Adipose tissue (tissue), 3 donors: ENCODE measurements around the gene KRT35. TPM values are rescaled to one million over a fixed set of nuclear protein-coding genes. Genes with fewer than 3 reads are reported as not detected.

Source experiments
- H3K27ac ChIP-seq: one replicate; pipeline ENCODE4 v1.5.1; 2013; ENCODE audit warnings: low read depth, low read length
- WGBS, 3 donors: extraction: QIAGEN DNeasy Blood & Tissue Kit; methylation state at CpG; one replicate each; pipeline ENCODE4 v1.1.7; 2013; 5-methylcytosine and 5-hydroxymethylcytosine counted together
- polyA plus RNA-seq, 3 donors: library from polyadenylated mRNA; stranded (reverse); fragments of 200-250 nt; gene quantifications; one replicate each; pipeline ENCODE4 v1.2.3, GENCODE V29; 2013
- donor health status: healthy with polysubstance abuse.
- donor health status: Bipolar disorder and iron deficiency.
- donor health status: healthy.

KRT35 gene
- not detected for polyA plus RNA-seq

DNA sequence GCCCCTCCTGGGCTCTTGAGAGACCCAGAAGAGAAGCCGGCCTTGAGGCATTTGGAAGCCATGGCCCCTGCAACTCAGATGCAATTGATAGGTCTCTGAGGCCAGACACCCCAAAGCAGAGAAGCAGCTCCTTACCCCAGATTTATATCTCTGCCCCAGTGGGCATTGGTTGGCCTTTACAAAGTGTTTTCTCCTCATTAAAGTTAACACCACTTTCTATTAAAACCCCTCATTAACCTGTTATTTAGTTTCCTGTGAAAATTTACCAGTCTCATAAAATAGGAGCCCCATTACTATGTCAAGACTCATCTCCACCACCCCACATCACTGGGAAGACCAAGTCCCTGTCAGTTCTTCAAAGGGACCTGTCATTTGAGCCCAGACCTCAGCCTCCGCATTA, at the start of gene KRT35:
Gene KRT35 (minus strand): TSS at position 116 of the 400 bp plus-strand sequence. CDS start 54 bp downstream, at position 62.
- 89 to 92% (median 91%) methylated on average over 2 of the region's 2 CpGs for WGBS, 3 donors
- no peak within 1 kb of the TSS for H3K27ac ChIP-seq

DNA sequence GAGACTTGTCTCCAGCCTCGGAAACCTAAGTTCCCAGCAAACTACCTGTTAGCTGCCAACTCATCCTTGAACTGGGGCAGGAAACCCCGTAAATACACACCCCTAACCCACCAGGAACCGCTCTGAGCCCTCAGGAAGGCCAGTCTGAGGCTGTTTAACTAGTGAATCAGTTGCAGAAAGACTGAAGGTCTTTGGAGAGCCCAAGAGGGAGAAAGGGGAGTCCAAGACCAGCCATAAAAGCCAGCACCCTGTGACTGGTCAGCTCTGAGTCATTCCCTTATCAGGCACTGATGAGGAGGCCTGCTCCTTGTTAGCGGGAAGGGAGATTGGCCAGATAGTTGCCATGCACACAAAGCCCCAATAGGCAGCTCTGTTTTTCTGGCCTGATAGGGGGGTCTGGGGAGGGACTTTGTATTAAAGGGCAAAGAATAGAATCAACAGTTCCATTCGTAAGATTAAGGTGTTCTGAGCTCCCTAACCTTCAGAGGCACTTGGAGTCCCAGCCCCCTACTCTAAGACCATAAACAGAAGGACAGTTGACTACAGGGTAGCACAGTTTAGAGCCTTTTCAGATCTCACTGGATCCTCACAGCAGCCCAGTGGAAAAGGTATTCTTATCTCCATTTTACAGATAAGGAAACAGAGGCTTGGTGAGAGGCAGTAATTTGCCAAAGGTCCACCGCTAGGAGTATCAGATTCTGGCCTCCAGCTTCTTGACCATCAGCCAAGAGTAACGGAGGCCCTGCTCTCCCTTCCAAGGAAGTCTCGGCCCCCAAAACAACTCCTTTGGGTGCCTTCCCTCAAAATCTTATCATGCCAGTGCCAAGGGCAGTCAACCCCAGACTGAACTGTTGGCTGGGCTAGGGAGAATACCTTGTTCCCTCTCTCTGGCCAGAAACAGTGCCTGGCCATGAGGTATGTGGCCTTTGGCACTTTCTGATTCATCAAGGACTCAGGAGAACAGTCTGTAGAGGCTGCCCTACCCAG, 49.4 kb upstream of the KRT35 start:
- H3K27ac ChIP-seq: no peak overlapping the region
- WGBS, 3 donors: 64 to 76% (median 69%) methylated on average over 8 of the region's 8 CpGs

DNA sequence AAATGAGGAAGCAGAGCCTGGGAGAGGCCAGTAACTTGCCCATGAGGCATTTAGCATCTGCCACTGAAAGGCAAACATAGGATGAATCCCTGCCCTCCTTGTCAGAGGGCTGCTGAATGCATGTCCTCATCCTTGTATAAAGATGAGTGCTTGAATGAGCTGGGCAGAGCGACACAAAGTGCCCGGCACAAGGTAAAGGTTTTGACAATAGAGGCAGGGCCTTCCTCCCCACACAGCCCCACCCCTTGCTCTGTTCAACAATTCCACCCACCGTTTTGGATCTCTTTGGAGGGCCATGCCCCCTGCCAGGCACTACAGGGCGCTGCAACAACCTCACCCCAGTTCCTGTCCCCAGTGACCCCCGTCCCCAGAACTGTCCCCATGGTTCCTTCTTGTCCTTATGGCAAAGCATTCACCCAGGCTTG, 48.6 kb upstream of the KRT35 start:
- no peak overlapping the region for H3K27ac ChIP-seq
- WGBS, 3 donors: 66 to 89% (median 73%) methylated on average over 5 of the region's 5 CpGs

DNA sequence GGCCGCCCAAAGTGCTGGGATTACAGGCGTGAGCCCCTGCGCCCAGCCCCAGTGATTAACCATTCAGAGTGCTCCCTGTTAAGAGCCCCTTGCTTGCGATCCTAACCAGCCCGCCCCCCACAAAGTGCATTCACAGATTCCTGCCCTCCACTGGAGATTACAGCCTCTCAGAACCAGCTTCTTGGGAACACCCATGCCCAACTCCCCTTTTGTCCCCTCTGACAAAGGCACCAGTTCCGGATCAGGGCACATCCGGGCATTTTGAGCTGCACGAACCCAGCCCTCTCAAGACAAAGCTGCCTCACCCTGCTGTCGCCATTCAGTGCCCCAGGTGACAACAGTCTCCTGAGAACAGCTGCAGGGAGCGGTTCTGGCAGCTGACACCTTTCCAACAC, 48.0 kb upstream of the KRT35 start:
- 56 to 83% (median 56%) methylated on average over 10 of the region's 10 CpGs for WGBS, 3 donors
- H3K27ac ChIP-seq: no peak overlapping the region

DNA sequence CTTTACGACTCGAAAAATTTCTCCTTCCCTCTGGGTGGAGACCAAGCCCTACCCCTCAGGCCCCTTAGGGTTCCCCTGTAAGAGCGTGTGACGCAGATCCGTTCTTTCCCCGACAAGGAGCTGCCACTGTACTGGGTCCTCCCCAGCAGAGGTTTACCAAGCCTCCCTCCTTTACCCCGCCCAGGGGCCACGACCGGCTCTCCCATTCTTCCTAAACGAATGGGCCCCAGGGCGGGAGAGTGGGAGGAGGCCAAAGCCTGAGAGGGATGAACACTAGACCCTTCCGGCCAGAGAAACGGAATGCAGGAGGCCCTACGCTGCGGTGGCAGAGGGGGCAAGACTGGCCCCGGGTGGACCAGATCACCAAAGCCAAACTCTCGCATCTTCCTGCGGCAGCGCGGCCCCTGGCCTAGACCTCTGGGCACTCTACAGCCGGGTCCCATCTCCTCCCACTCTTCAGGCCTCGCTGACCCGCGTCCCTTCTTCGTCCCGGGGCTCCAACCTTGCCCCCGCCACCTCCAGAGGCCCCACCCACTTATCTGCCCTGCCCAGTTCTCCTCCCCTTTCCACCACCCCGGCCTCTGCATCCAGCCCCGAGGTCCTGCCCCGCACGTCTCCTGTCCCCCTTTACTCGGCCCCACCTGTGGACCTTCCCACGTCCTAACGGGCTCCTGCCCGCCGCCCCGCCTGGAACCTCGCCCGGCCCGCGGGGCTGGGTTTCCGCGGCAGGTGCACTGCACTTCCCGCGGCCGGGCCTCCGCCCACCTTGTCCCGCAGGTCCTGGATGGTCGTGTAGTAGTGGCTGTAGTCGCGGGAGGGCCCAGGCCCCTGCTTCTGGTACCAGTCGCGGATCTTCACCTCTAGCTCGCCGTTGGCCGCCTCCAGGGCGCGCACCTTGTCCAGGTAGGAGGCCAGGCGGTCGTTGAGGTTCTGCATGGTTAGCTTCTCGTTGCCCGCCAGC, 46.4 kb upstream of the KRT35 start:
- H3K27ac ChIP-seq: no peak overlapping the region
- 7 to 12% (median 10%) methylated on average over 56 to 62 of the region's 62 CpGs for WGBS, 3 donors

DNA sequence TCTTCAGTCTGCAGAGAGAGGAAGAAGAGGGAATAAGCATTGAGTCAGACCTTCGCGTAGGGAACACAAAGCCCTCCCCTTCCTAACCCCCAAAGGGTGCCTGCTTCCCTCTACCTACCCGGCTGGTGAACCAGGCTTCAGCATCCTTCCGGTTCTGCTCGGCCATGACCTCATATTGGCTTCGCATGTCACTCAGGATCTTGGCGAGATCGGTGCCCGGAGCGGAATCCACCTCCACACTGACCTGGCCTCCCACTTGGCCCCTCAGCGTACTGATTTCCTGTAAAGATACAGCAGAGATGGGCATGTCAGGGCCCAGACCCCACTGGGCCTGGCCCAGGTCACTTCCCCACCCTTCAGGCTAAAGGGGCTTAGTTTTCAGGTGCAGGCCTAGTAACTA, 43.3 kb upstream of the KRT35 start:
- 83 to 89% (median 86%) methylated on average over 11 of the region's 11 CpGs for WGBS, 3 donors
- no peak overlapping the region for H3K27ac ChIP-seq

DNA sequence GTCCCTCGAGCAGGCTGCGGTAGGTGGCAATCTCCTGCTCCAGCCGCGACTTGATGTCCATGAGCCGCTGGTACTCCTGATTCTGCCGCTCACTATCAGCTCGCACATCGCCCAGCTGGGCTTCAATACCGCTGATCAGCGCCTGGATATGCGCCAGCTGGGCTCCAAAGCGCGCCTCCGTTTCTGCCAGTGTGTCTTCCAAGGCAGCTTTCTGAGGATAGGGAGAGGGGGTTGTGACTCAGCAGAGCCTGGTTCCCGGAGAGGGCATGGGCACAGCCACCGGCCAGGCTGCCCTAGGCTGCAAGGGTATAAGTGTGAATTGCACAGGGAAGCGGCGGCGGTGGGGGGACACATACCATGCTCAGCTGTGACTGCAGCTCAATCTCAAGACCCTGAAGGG, 42.8 kb upstream of the KRT35 start:
- 73 to 82% (median 80%) methylated on average over 19 of the region's 19 CpGs for WGBS, 3 donors
- H3K27ac ChIP-seq: no peak overlapping the region

DNA sequence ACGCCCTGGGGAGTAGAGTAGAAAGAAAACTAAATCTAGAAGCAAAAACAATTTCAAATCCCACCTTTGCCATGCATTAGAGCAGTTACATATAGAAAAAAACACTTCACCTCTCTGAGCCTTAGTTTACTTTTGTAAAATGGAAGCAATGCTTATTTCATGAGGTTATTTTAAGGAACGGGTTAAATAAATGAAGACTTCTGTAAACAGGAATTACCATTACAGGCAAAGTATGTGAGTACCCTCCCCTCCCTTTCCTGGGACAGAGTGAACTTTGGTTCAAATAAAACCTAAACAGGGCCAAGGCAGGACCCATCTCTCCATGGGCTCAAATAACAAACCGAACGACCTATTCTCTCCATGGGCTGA, 42.3 kb upstream of the KRT35 start:
- WGBS, 3 donors: 60 to 83% (median 68%) methylated on average over 4 of the region's 4 CpGs

DNA sequence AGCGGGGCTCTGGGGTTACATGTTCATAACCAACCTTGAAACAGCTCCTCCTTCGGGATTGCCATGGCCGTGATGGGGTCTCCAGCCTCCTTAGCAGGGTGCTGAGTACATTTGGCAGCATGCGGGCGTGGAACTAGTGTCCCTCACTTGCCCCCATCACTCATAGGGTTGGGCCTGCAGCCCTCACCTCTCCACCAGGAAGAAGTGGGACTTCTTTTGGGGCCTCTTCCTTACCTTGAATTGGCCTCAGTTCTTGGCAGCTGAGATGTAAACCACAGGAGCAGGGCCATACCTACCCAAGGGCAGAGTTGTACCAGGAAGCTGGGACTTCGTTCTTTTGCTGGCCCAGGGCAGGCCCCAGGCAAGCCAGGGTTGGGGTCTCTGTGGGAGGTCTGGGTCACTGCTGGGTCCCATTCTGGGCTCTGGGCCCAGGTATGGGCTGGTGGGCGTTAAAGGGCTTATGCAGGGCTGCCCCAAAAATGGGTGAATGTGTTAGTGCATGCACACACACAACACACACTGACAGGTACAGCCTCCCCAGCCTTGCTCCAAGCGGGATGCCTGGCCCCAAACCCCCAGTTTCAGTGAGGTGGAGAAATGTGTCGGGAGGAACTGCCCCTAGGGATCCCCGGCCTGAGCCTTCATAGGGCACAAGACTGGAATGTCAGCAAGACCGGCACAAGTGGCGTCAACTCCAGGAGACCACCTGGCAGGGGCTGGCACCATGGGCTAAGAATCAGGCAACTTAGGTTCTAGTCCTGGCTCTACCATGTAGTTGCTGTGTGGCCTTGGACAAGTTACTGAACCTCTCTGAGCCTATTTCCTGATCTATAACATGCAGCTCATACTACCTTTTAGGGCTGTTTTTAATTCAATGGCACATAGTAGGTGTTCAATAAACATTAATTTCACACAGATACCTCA, 41.6 kb upstream of the KRT35 start:
- 84 to 86% (median 84%) methylated on average over 12 of the region's 12 CpGs for WGBS, 3 donors
- no peak overlapping the region for H3K27ac ChIP-seq

More for the DNA sequence above, 42.3 kb upstream of the KRT35 start:
- no peak overlapping the region for H3K27ac ChIP-seq

DNA sequence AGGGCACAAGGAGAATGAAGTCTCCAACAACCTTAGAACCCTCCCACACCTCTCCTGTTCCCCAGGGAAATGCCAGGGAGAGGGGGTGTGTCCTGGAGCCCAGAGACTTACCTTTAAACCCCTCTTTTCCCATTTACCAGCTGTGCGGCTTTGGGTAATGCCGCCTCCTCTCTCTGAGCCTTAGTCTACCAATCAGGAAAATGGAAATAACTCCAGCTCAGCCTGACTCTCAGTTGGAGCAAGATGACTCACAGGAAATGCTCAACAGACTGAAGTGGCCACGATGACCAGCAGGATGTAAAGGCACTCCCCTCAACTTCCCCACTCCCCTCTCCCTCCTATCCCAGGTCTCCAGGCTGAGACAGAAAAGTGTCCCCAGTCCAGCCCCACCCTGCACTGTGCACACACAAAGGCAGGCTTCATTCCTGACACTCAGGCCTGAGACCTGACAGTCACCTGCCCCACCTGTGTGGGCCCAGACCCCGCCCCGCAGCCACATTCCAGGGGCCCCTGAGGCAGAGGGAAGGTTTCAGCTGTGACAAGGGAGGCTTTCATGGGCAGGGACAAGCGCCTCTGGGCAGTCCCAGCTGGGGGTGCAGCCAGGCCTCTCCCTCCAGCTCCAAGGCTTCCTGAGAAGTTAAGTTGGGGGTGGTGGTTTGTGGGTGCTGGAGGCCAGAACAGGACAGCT, 40.8 kb upstream of the KRT35 start:
- WGBS, 3 donors: 67 to 74% (median 67%) methylated on average over 6 of the region's 6 CpGs
- no peak overlapping the region for H3K27ac ChIP-seq

DNA sequence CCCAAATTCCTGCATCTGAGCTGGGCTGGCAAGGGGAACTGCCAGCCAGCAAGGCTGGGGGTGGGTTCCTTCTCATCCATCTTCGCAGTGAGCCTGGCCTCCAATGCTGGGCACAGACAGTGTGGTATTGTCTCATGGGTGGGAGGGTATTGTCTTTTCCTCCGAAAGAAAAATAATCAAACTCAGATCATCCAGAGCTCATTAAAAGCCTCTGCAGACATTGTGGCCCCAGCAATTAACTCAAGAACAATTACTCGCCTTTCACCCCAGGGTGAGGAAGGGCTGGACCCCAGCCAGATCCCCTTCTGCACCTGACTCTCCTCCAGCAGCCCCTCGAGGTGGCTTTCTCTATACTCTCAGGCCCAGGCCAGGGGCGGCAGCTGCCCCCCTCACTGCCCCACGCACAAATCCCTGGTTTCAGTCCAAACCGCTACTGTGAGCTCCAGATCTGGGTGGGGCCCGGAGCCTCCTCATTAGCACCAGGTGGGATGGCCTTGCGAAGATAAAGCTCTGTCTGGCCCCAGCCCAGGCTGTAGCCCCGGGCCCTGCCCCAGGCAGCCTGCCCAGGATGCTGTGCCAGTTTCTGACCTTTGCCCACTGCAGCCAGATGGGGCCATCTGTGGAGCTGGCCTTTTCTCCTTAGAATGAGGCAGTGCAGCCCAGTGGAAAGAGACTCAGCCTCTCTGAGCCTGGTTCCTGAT, 40.0 kb upstream of the KRT35 start:
- H3K27ac ChIP-seq: no peak overlapping the region
- 48 to 62% (median 59%) methylated on average over 10 of the region's 10 CpGs for WGBS, 3 donors

DNA sequence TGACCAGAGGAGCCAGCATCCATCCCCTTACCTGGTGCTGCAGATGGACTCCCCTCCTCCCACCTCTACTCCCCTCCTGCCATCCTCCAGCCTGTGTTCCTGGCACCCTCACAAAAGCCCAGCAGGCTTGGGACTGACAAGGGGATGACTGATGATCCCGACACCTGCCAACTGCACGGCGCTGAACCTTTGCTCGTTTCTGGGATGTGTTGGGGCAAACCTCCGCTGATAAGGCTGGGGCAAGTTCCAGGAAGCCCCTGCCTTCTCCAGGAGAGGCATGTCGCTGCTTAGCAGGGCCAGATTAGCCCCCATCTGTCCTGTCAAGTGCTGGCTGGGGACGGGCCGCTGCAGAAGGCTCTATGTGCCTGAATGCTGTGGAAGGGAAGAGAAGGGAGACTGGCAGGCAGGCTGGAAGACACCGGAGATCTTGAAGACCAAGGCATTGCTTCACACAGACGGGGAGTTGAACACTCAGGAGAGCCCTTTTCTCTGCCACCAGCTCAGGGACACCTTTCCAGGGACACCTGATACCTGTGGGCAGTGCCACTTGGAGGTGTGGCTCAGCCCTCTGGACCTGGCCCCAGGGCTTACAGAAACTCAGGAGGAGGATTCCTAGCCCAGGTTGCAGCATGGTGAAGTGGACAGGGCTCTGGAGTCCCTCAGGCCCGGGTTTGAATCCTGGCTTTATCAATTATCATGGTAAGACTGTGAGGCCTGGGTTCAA, 38.7 kb upstream of the KRT35 start:
- 22 to 55% (median 53%) methylated on average over 10 to 11 of the region's 11 CpGs for WGBS, 3 donors

DNA sequence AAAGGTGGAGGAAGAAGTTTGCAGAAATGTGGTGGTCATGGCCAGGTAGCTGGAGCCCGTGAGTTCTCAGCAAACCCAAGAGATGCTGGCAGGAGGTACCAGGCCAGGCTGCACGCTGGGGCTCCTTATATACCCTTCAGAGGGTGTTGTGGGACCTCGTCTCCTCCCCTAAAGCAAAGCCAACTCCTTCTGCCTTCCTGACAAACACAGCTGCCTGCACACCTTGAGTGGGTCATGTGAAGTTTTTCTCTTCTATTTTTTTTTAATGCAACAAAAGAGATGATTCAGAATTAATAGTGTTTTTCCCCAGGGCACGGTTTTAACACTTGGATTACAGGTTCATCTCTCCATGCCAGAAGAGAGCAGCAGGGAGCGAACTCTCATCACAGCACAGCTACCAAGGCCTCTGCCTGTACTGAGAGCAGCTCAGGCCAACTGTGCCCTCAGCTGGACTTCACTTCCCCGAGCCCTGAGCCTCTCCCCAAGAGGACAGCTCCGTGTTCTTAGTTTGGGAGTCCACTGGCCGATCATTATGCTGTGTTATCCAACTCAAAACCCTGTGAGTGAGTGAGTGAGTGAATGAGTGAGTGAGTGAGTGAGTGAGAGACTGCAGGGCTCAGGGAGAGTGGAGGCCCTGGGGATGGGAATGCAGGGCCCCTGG, 38.0 kb upstream of the KRT35 start, which contains the start of gene KRT15:
Gene KRT15 (minus strand): TSS at position 102 of the 661 bp plus-strand sequence. CDS start 63 bp downstream, at position 39.
- WGBS, 3 donors: 71 to 73% (median 72%) methylated on average over 8 of the region's 8 CpGs
- no peak within 1 kb of the TSS for H3K27ac ChIP-seq

More for the DNA sequence above, 38.7 kb upstream of the KRT35 start:
- no peak overlapping the region for H3K27ac ChIP-seq

DNA sequence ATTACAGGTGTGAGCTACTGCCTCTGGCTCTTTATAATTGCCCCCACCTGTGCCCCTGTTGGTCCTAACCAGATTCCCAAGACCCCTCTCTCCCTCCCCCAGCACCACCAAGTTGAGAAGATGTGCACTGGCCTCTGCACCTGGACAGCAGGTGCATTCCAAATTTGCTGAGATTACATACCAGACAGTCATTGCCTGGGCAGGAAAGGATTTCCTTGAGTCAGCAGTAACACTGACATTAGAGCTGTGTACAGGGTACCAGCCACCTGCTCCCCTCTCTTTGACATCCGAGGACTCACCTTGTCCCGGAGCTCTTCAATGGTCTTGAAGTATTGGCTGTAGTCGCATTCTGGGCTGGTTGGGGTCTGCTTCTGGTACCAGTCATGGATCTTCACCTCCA, 37.1 kb upstream of the KRT35 start:
- no peak overlapping the region for H3K27ac ChIP-seq
- WGBS, 3 donors: 81 to 94% (median 90%) methylated on average over 3 of the region's 3 CpGs

DNA sequence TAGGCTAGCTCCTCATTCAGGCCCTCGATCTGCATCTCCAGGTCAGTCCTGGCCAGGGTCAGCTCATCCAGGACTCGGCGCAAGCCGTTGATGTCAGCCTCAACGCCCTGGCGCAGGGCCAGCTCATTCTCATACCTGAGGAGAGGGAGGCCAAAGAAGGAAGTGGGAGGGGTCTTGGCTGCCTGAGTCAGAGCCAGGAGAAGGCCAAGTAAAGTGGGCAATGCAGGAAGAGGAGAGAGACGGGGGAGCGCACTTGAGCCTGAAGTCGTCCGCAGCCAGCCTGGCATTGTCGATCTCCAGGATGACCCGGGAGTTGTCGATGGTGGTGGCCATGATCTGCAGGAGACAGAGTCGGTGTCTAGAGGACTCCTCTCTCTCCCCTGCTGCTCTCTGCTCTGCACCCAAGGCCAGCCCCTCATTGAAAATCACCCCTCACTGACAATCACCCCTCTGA, 35.9 kb upstream of the KRT35 start:
- 82 to 90% (median 83%) methylated on average over 14 of the region's 14 CpGs for WGBS, 3 donors
- H3K27ac ChIP-seq: no peak overlapping the region
